SU-DHL-6 (cell line): Measurements from ENCODE around the gene PFKFB2.

Source experiments
- H2AFZ ChIP-seq: fragments of 200-600 bp; sonication (generic); 2 replicates; pipeline ENCODE4 v1.6.1; 2014; ENCODE audit warnings: low read depth, mild to moderate bottlenecking, moderate library complexity, mixed read lengths, antibody characterized with exemption, low read length; ENCODE audit not compliant: severe bottlenecking
- H3F3A ChIP-seq: fragments of 200-600 bp; shearing (Covaris generic); 2 replicates; pipeline ENCODE4 v1.6.0; 2016; ENCODE audit warnings: antibody characterized with exemption, mild to moderate bottlenecking; ENCODE audit not compliant: insufficient read depth
- H3K27ac ChIP-seq: fragments of 200-600 bp; sonication (generic); 2 replicates; pipeline ENCODE4 v1.5.1; 2016; ENCODE audit warnings: low read depth, mild to moderate bottlenecking, low read length, moderate library complexity, mixed read lengths
- H3K27me3 ChIP-seq: fragments of 200-600 bp; sonication (generic), shearing (Covaris generic); 2 replicates; pipeline ENCODE4 v1.6.0; 2014; ENCODE audit warnings: mild to moderate bottlenecking, low read length
- H3K36me3 ChIP-seq: fragments of 200-600 bp; sonication (generic); 2 replicates; pipeline ENCODE4 v1.6.1; 2014; ENCODE audit warnings: mild to moderate bottlenecking, low read length, mixed read lengths
- H3K4me2 ChIP-seq: fragments of 300-600, 200-600 bp; shearing (Covaris generic), sonication (generic); 2 replicates; pipeline ENCODE4 v1.6.0; 2014; ENCODE audit warnings: low read length, low read depth, mild to moderate bottlenecking; ENCODE audit not compliant: poor library complexity, severe bottlenecking
- H3K4me3 ChIP-seq: fragments of 200-600 bp; sonication (generic); 2 replicates; pipeline ENCODE4 v1.5.1; 2014; ENCODE audit warnings: antibody characterized with exemption, low read length, mild to moderate bottlenecking, mixed read lengths; ENCODE audit not compliant: insufficient read depth, poor library complexity, severe bottlenecking
- H3K79me2 ChIP-seq: fragments of 200-600 bp; sonication (generic); 2 replicates; pipeline ENCODE4 v1.6.1; 2014; ENCODE audit warnings: mild to moderate bottlenecking, low read length, moderate library complexity; ENCODE audit not compliant: insufficient read depth
- H3K9ac ChIP-seq: fragments of 200-600 bp; sonication (generic); 2 replicates; pipeline ENCODE4 v1.7.0; 2014; ENCODE audit warnings: mild to moderate bottlenecking, low read length
- H3K9me2 ChIP-seq: fragments of 200-600 bp; sonication (generic); replicated peaks from 2 replicates; pipeline ENCODE4 v1.6.1; 2014; ENCODE audit warnings: low read length; ENCODE audit not compliant: insufficient read depth
- H3K9me3 ChIP-seq: fragments of 200-600 bp; sonication (generic); 2 replicates; pipeline ENCODE4 v1.6.1; 2014; ENCODE audit warnings: low read length, mixed read lengths; ENCODE audit not compliant: insufficient read depth
- H4K20me1 ChIP-seq: fragments of 200-600 bp; sonication (generic); 2 replicates; pipeline ENCODE4 v1.6.1; 2014; ENCODE audit warnings: low read depth, mild to moderate bottlenecking, antibody characterized with exemption, low read length, moderate library complexity, mixed read lengths
- CTCF ChIP-seq: fragments of 200-600 bp; sonication (generic); IDR thresholded peaks from one replicate; pipeline ENCODE4 v1.5.1; 2017; ENCODE audit warnings: antibody characterized with exemption, mild to moderate bottlenecking, low read length, moderate library complexity; ENCODE audit not compliant: insufficient read depth, poor library complexity, severe bottlenecking
- EZH2phosphoT487 ChIP-seq: fragments of 200-600 bp; sonication (generic), shearing (Covaris generic); conservative IDR thresholded peaks from 2 replicates; pipeline ENCODE4 v1.6.1; 2018; ENCODE audit warnings: mild to moderate bottlenecking, antibody characterized with exemption, low read length, moderate library complexity, mixed read lengths

The PFKFB2 gene

DNA sequence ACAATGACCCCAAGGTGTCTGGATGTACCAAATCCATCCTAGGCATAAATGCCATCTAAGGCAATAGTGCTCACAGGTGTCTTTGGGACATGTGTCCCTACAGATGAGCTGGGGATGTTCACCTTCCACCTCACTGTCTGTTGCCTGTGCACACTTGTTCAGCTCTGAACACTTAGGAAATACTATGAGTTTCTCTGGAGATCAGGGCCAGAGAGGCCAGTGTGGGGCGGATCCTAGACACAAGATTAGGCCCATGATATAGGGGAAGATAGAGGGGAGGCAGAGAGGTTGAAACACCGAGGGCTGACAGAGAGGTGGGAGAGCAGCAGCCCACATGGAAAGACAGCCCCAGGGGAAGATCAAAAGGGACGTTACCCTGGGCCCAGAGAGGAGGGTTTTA is 46.2 kb upstream of the PFKFB2 start:
- Histone ChIP-seq H3K4me2 (no peak overlapping the region), H3K36me3 (no peaks in the 10 kb centered on the region), H3K27me3 (no peaks in the 10 kb centered on the region), H3K9me3 (no peaks in the 10 kb centered on the region), H2AFZ (no peak overlapping the region), H4K20me1 (no peaks in the 10 kb centered on the region), H3K9ac (no peak overlapping the region), H3K27ac (no peak overlapping the region), H3K4me3 (no peak overlapping the region), H3K9me2 (no peaks in the 10 kb centered on the region), H3F3A (no peaks in the 10 kb centered on the region), H3K79me2 (no peaks in the 10 kb centered on the region)
- TF ChIP-seq CTCF (no peak), EZH2phosphoT487 (no peak)

GRCh38 chr1:207007352-207008033 is 45.6 kb upstream of the PFKFB2 start:
- Histone ChIP-seq H3K79me2 (no peaks in the 10 kb centered on the region), H3F3A (no peaks in the 10 kb centered on the region), H3K9ac (no peak overlapping the region), H3K27ac (no peak overlapping the region), H3K4me2 (no peak overlapping the region), H3K9me3 (no peaks in the 10 kb centered on the region), H3K9me2 (no peaks in the 10 kb centered on the region), H3K4me3 (no peak overlapping the region), H3K36me3 (no peaks in the 10 kb centered on the region), H2AFZ (no peak overlapping the region), H4K20me1 (no peaks in the 10 kb centered on the region), H3K27me3 (no peaks in the 10 kb centered on the region)
- TF ChIP-seq CTCF (no peak), EZH2phosphoT487 (no peak)

- Histone ChIP-seq H2AFZ (no peak overlapping the region), H3K79me2 (no peaks in the 10 kb centered on the region), H3K4me3 (no peak overlapping the region), H3K9me3 (no peaks in the 10 kb centered on the region), H3F3A (no peaks in the 10 kb centered on the region), H3K36me3 (no peaks in the 10 kb centered on the region), H3K27me3 (no peaks in the 10 kb centered on the region), H4K20me1 (no peaks in the 10 kb centered on the region), H3K9ac (no peak overlapping the region), H3K4me2 (no peak overlapping the region), H3K9me2 (no peaks in the 10 kb centered on the region), H3K27ac (no peak overlapping the region)
- TF ChIP-seq CTCF (no peak), EZH2phosphoT487 (no peak)
Measured at GRCh38 chr1:207009182-207009850, 43.8 kb upstream of the PFKFB2 start.
